Neuronal stem cell (in vitro differentiated cells): ENCODE results near the gene KRTAP1-5.
"Not testable (repeated sequence)": the region's sequence is repeated elsewhere in the genome, so short reads cannot be mapped to it uniquely, and the experiment has no call there.

Experiments used
- DNase-seq: peaks from one replicate; pipeline ENCODE4 v3.0.0-alpha.2; 2013; ENCODE audit warnings: low spot score
- H2AFZ ChIP-seq: one replicate; pipeline ENCODE4 v1.6.1; 2013; ENCODE audit warnings: mild to moderate bottlenecking, low read length, inconsistent platforms
- H2AK5ac ChIP-seq: 2 replicates; pipeline ENCODE4 v1.6.1; 2013; ENCODE audit warnings: low read depth, mild to moderate bottlenecking, inconsistent platforms, low read length, moderate library complexity, mixed read lengths
- H2BK120ac ChIP-seq: 2 replicates; pipeline ENCODE4 v1.6.1; 2013; ENCODE audit warnings: low read depth, mild to moderate bottlenecking, inconsistent platforms, low read length, moderate library complexity, mixed read lengths
- H2BK12ac ChIP-seq: one replicate; pipeline ENCODE4 v1.6.1; 2013; ENCODE audit warnings: low read length, inconsistent platforms
- H2BK15ac ChIP-seq: 2 replicates; pipeline ENCODE4 v1.6.1; 2013; ENCODE audit warnings: mild to moderate bottlenecking, low read length, inconsistent platforms, mixed read lengths
- H2BK5ac ChIP-seq: one replicate; pipeline ENCODE4 v1.6.1; 2013; ENCODE audit warnings: inconsistent platforms, mild to moderate bottlenecking, low read length, moderate library complexity
- H3K14ac ChIP-seq: one replicate; pipeline ENCODE4 v1.6.1; 2013; ENCODE audit warnings: low read length, inconsistent platforms
- H3K18ac ChIP-seq: 2 replicates; pipeline ENCODE4 v1.6.1; 2013; ENCODE audit warnings: low read length, inconsistent platforms
- H3K23ac ChIP-seq: 2 replicates; pipeline ENCODE4 v1.6.1; 2013; ENCODE audit warnings: low read depth, mild to moderate bottlenecking, mixed read lengths, low read length, inconsistent platforms; ENCODE audit not compliant: poor library complexity
- H3K27ac ChIP-seq: replicated peaks from 3 replicates; pipeline ENCODE4 v1.5.1; 2013; ENCODE audit warnings: low read length, inconsistent platforms
- H3K27me3 ChIP-seq, 3 experiments: 2 replicates each; pipeline ENCODE4 v1.6.1; 2013; ENCODE audit warnings: low read length in 3 of 3, mild to moderate bottlenecking in 2 of 3, inconsistent platforms in 1 of 3, low read depth in 1 of 3, mixed read lengths in 1 of 3, moderate library complexity in 1 of 3; ENCODE audit not compliant: control insufficient read depth in 3 of 3, insufficient read depth in 3 of 3
- H3K36me3 ChIP-seq, 2 donors: replicated peaks in 1 of 2; 2 replicates each; pipeline ENCODE4 v1.6.1; 2013; ENCODE audit warnings: low read length in 2 of 2; ENCODE audit not compliant: control insufficient read depth in 2 of 2, insufficient read depth in 2 of 2
- H3K4ac ChIP-seq: 2 replicates; pipeline ENCODE4 v1.6.1; 2013; ENCODE audit warnings: inconsistent platforms, mild to moderate bottlenecking, low read length, moderate library complexity
- H3K4me1 ChIP-seq, 2 donors: 1 replicate in 1 of 2; 2 replicates in 1 of 2; pipeline ENCODE4 v1.6.1; 2013; ENCODE audit warnings: low read length in 2 of 2, low read depth in 1 of 2; ENCODE audit not compliant: control insufficient read depth in 2 of 2, insufficient read depth in 1 of 2
- H3K4me2 ChIP-seq: one replicate; pipeline ENCODE4 v1.6.1; 2013; ENCODE audit warnings: mild to moderate bottlenecking, low read length, inconsistent platforms; ENCODE audit not compliant: insufficient read depth, poor library complexity, severe bottlenecking
- H3K4me3 ChIP-seq, 2 donors: 2 replicates each; pipeline ENCODE4 v1.5.1; 2013; ENCODE audit warnings: low read length in 2 of 2, mild to moderate bottlenecking in 2 of 2, inconsistent platforms in 1 of 2, moderate library complexity in 1 of 2
- H3K79me1 ChIP-seq: one replicate; pipeline ENCODE4 v1.6.1; 2013; ENCODE audit warnings: low read depth, mild to moderate bottlenecking, inconsistent platforms, low read length, moderate library complexity
- H3K9ac ChIP-seq: one replicate; pipeline ENCODE4 v1.6.1; 2013; ENCODE audit warnings: mild to moderate bottlenecking, low read depth, low read length, inconsistent platforms; ENCODE audit not compliant: poor library complexity
- H3K9me3 ChIP-seq, 2 donors: replicated peaks in 1 of 2; 2 replicates each; pipeline versions ENCODE3 to v1.6.1; 2013; ENCODE audit warnings: low read length in 2 of 2, mild to moderate bottlenecking in 2 of 2, inconsistent platforms in 1 of 2, low read depth in 1 of 2, mixed read lengths in 1 of 2, moderate library complexity in 1 of 2; ENCODE audit not compliant: control insufficient read depth in 2 of 2, insufficient read depth in 1 of 2
- H4K8ac ChIP-seq: one replicate; pipeline ENCODE4 v1.6.1; 2013; ENCODE audit warnings: low read depth, mild to moderate bottlenecking, inconsistent platforms, low read length, moderate library complexity
- H4K91ac ChIP-seq: one replicate; pipeline ENCODE4 v1.6.1; 2013; ENCODE audit warnings: low read length, low read depth, mild to moderate bottlenecking, inconsistent platforms; ENCODE audit not compliant: poor library complexity
- WGBS, 2 donors: extraction: QIAGEN DNeasy Blood & Tissue Kit; methylation state at CpG; one replicate each; pipeline ENCODE4 v1.1.7; 2013; ENCODE audit warnings: missing lambda C conversion rate in 2 of 2, mixed read lengths in 1 of 2; ENCODE audit not compliant: insufficient read length in 2 of 2, insufficient replicate concordance in 1 of 2; ENCODE audit errors: extremely low coverage in 2 of 2; 5-methylcytosine and 5-hydroxymethylcytosine counted together

KRTAP1-5 gene

GRCh38 chr17:41054556-41054955, 27.5 kb upstream of the KRTAP1-5 start:
- H3K18ac ChIP-seq, H2BK15ac ChIP-seq, H3K4me1 ChIP-seq, H3K27ac ChIP-seq, H3K9ac ChIP-seq, H2BK5ac ChIP-seq, DNase-seq, H3K79me1 ChIP-seq, H2BK12ac ChIP-seq, H3K14ac ChIP-seq, H3K4ac ChIP-seq, H2AFZ ChIP-seq, H4K91ac ChIP-seq, H4K8ac ChIP-seq, H3K27me3 ChIP-seq, H3K36me3 ChIP-seq, H3K9me3 ChIP-seq, H2AK5ac ChIP-seq, H3K23ac ChIP-seq, H2BK120ac ChIP-seq, H3K4me2 ChIP-seq, H3K4me3 ChIP-seq: not testable (repeated sequence)
- no CpG with 5 or more reads among the region's 9 CpGs for WGBS, 2 donors

- Histone ChIP-seq H3K14ac (no peak overlapping the region), H2BK12ac (no peak overlapping the region), H2BK120ac (no peak overlapping the region), H3K4me3 (no peak overlapping the region), H2BK5ac (no peak overlapping the region), H3K27me3 (no peaks in the 10 kb centered on the region), H4K91ac (no peak overlapping the region), H3K27ac (no peak overlapping the region), H3K23ac (no peak overlapping the region), H2BK15ac (no peak overlapping the region), H2AFZ (no peak overlapping the region), H3K4ac (no peak overlapping the region), H4K8ac (no peak overlapping the region), H3K79me1 (no peaks in the 10 kb centered on the region), H3K4me2 (no peak overlapping the region), H3K9me3 (peaks cover 0 to 2% of the 10 kb centered on the region in 2 donors), H2AK5ac (no peak overlapping the region), H3K4me1 (no peaks in the 10 kb centered on the region), H3K9ac (no peak overlapping the region), H3K36me3 (no peaks in the 10 kb centered on the region), H3K18ac (no peak overlapping the region)
- no CpG with 5 or more reads among the region's 4 CpGs for WGBS, 2 donors
- no peak for DNase-seq
Measured at GRCh38 chr17:41054025-41054424, 27.0 kb upstream of the KRTAP1-5 start.

GRCh38 chr17:41052566-41052965, 25.6 kb upstream of the KRTAP1-5 start:
- no peak overlapping the region for H3K23ac ChIP-seq
- no peak overlapping the region for H2AFZ ChIP-seq
- H2BK5ac ChIP-seq = no peak overlapping the region
- H2AK5ac ChIP-seq = no peak overlapping the region
- H2BK120ac ChIP-seq = no peak overlapping the region
- H4K91ac ChIP-seq = no peak overlapping the region
- H3K27me3 ChIP-seq = no peaks in the 10 kb centered on the region
- H3K4me3 ChIP-seq = no peak overlapping the region
- H3K9ac ChIP-seq = no peak overlapping the region
- H3K4me2 ChIP-seq = no peak overlapping the region
- no peak overlapping the region for H3K4ac ChIP-seq
- H4K8ac ChIP-seq = no peak overlapping the region
- no peaks in the 10 kb centered on the region for H3K36me3 ChIP-seq
- H3K9me3 ChIP-seq = peaks cover 0 to 2% of the 10 kb centered on the region in 2 donors
- H3K14ac ChIP-seq = no peak overlapping the region
- H2BK12ac ChIP-seq = no peak overlapping the region
- H3K18ac ChIP-seq = no peak overlapping the region
- no peak overlapping the region for H2BK15ac ChIP-seq
- H3K27ac ChIP-seq = no peak overlapping the region
- DNase-seq = no peak
- H3K79me1 ChIP-seq = no peaks in the 10 kb centered on the region
- no peaks in the 10 kb centered on the region for H3K4me1 ChIP-seq

GRCh38 chr17:41049110-41049509, 22.1 kb upstream of the KRTAP1-5 start:
- H2BK12ac ChIP-seq = no peak overlapping the region
- H2AFZ ChIP-seq = no peak overlapping the region
- no peak overlapping the region for H3K18ac ChIP-seq
- no peak for DNase-seq
- H3K79me1 ChIP-seq = no peaks in the 10 kb centered on the region
- H3K14ac ChIP-seq = no peak overlapping the region
- no peak overlapping the region for H3K27ac ChIP-seq
- no peaks in the 10 kb centered on the region for H3K27me3 ChIP-seq
- H2BK15ac ChIP-seq = no peak overlapping the region
- H2BK120ac ChIP-seq = no peak overlapping the region
- no peak overlapping the region for H4K8ac ChIP-seq
- no peak overlapping the region for H3K9ac ChIP-seq
- no peaks in the 10 kb centered on the region for H3K36me3 ChIP-seq
- H3K23ac ChIP-seq = no peak overlapping the region
- H3K4ac ChIP-seq = no peak overlapping the region
- H3K9me3 ChIP-seq = no peaks in the 10 kb centered on the region
- no peak overlapping the region for H2BK5ac ChIP-seq
- no CpG with 5 or more reads among the region's 2 CpGs for WGBS, 2 donors
- H2AK5ac ChIP-seq = no peak overlapping the region
- no peak overlapping the region for H3K4me2 ChIP-seq
- no peak overlapping the region for H3K4me3 ChIP-seq
- no peak overlapping the region for H4K91ac ChIP-seq
- no peaks in the 10 kb centered on the region for H3K4me1 ChIP-seq
